GM12873 (cell line): ENCODE measurements around the gene UTP15.

Experiments
- CTCF ChIP-seq: IDR thresholded peaks from 2 replicates; pipeline ENCODE4 v1.5.1; 2012; ENCODE audit warnings: low read depth, mild to moderate bottlenecking, moderate library complexity, low read length, control low read depth; ENCODE audit not compliant: insufficient read depth; ENCODE audit errors: missing control alignments

The UTP15 gene

GRCh38 chr5:73631500-73631899 is 66.0 kb downstream of the UTP15 start:
- no peak for TF ChIP-seq CTCF
